Measurements from ENCODE around the gene ATXN1. TPM values are rescaled to one million over a fixed set of nuclear protein-coding genes. Genes with fewer than 3 reads are reported as not detected.

ATXN1 gene
- total RNA-seq, 1 experiment from 2014 or later = 19.7 TPM

DNA sequence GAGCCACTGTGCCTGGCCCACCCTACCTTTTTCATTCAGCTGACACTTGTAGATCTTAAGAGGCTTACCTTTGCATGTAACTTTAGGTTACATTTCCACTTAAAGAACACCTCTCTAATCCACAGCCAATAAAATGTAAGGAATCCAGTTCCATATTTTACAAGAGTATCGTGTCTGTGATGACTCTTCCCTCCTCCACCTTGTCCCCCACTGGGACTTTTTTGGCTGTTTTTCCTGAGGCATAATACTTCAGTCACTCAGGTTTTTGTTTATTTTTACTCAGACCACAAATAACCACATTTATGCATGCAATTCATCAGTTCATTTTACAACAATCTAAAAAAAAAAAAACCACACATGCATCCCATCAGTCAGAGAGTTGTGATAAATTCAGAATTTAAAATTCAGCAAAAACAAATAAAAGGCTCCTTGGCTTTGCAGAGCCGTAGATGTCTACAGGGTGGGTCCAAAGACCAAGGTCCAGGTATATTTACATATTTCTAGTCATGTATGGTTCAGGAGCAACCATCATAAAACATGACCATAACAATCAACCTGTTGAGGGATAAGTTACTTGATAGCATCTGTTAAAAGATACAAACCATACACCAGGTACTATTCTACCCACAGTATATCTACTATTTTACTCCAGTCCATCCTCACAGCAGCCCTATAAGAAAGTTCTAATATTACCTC is 9.9 kb downstream of the ATXN1 start:
- CTCF ChIA-PET = interaction anchor here (0.5 to 1.0 kb wide), 2 partner anchors 10 to 419 kb away, joined by 3 to 5 read pairs; partner anchors contain the start of gene ATXN1
- no peak for DNase-seq
- Mint-ChIP-seq H3K27me3 (ENCODE audit: unreplicated experiment) (no peaks in the 10 kb centered on the region), H3K4me3 (ENCODE audit: low read depth, unreplicated experiment) (no peak overlapping the region), H3K36me3 (ENCODE audit: insufficient read depth, unreplicated experiment) (peaks cover 12% of the 10 kb centered on the region), H3K9me3 (ENCODE audit: low read depth, unreplicated experiment) (no peaks in the 10 kb centered on the region), H3K27ac (ENCODE audit: unreplicated experiment) (no peak overlapping the region), H3K4me1 (ENCODE audit: low read depth, unreplicated experiment) (peaks cover 37% of the 10 kb centered on the region)
- intact Hi-C loops (cut with micrococcal nuclease; ENCODE audit: unreplicated experiment) = no loop called here
- no TSS peak for BruUV-seq (replicated peaks)
- TF ChIP-seq, protein P1, sequence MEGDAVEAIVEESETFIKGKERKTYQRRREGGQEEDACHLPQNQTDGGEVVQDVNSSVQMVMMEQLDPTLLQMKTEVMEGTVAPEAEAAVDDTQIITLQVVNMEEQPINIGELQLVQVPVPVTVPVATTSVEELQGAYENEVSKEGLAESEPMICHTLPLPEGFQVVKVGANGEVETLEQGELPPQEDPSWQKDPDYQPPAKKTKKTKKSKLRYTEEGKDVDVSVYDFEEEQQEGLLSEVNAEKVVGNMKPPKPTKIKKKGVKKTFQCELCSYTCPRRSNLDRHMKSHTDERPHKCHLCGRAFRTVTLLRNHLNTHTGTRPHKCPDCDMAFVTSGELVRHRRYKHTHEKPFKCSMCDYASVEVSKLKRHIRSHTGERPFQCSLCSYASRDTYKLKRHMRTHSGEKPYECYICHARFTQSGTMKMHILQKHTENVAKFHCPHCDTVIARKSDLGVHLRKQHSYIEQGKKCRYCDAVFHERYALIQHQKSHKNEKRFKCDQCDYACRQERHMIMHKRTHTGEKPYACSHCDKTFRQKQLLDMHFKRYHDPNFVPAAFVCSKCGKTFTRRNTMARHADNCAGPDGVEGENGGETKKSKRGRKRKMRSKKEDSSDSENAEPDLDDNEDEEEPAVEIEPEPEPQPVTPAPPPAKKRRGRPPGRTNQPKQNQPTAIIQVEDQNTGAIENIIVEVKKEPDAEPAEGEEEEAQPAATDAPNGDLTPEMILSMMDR (IDR thresholded peaks at IDR 0.05; ENCODE audit: unreplicated experiment) = no peak

DNA sequence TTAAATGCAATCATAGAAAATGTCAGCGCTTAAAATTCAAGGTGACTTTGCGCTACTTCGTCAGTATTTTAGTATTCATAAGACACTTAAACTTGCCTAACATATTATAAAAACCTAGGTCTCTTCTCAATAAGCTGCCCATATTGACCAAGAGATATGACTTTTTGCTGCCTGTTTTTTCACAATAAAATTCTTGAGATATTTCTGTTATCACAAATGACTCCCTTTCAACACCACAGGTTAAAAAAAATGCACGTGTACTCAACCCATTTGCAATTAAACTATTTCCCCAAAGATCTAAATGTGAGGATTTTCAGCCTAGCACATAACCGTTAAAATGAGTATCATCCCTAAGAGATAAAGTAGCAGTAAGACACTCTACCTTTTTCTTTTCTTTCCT is 10.7 kb downstream of the ATXN1 start:
- intact Hi-C loops (cut with micrococcal nuclease; ENCODE audit: unreplicated experiment) = no loop called here
- Mint-ChIP-seq H3K4me1 (ENCODE audit: low read depth, unreplicated experiment) (peaks cover 42% of the 10 kb centered on the region), H3K9me3 (ENCODE audit: low read depth, unreplicated experiment) (no peaks in the 10 kb centered on the region), H3K27me3 (ENCODE audit: unreplicated experiment) (no peaks in the 10 kb centered on the region), H3K36me3 (ENCODE audit: insufficient read depth, unreplicated experiment) (peaks cover 12% of the 10 kb centered on the region), H3K27ac (ENCODE audit: unreplicated experiment) (no peak overlapping the region), H3K4me3 (ENCODE audit: low read depth, unreplicated experiment) (no peak overlapping the region)
- TF ChIP-seq, protein P1 (IDR thresholded peaks at IDR 0.05; ENCODE audit: unreplicated experiment) = no peak
- DNase-seq = no peak
- CTCF ChIA-PET = no interaction called here
- BruUV-seq (replicated peaks) = no TSS peak

DNA sequence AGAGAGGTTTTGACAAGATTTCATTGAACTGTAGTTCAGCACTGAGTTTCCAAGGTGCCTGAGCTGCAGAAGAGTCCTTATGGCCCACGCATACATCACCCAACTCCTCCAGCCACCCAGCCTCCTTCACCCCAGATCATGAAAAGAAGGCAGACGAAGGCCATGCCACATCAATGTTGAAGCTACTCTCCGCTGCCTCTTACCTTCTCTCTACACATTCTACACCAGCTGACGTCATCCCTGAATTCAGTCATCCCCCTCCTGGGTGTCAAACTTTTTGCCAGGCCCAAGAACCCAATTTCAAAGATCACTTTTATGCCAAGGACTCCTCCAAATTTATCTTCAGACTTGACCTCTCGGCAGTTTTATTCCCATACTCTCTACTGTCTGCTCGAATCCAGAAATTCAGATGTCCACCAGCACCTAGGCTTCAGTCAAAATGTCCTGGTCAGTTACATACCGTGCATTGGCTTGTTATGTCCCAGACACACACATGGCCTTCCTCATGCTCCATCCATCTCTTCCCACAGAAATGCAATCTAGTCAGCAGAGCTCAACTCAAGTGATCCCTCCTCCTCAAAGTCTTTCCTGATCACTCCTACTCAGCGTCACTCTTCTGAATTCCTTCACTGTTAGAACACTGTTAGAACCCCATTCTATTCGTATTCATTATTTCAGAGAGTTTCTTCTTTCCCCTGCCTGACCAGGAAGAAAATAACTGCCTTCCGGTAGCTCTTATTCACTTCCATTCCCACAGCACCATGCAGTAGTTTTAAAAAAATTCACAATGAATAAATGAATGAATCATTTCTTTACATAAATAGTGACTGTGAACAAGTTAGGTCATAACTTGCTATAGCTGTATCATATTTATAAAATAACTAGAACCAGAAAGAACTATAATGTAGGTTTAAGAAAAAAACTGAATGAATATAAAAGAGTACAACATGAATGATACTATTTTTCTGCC is 11.5 kb downstream of the ATXN1 start:
- no peaks in the 10 kb centered on the region for H3K9me3 Mint-ChIP-seq (ENCODE audit: low read depth, unreplicated experiment)
- peaks cover 12% of the 10 kb centered on the region for H3K36me3 Mint-ChIP-seq (ENCODE audit: insufficient read depth, unreplicated experiment)
- CTCF ChIA-PET = no interaction called here
- no peak for DNase-seq
- intact Hi-C loops (cut with micrococcal nuclease; ENCODE audit: unreplicated experiment) = no loop called here
- H3K4me3 Mint-ChIP-seq (ENCODE audit: low read depth, unreplicated experiment) = no peak overlapping the region
- TF ChIP-seq, protein P1 (IDR thresholded peaks at IDR 0.05; ENCODE audit: unreplicated experiment) = no peak
- peaks cover 43% of the 10 kb centered on the region for H3K4me1 Mint-ChIP-seq (ENCODE audit: low read depth, unreplicated experiment)
- H3K27ac Mint-ChIP-seq (ENCODE audit: unreplicated experiment) = no peak overlapping the region
- no peaks in the 10 kb centered on the region for H3K27me3 Mint-ChIP-seq (ENCODE audit: unreplicated experiment)
- BruUV-seq (replicated peaks) = no TSS peak

DNA sequence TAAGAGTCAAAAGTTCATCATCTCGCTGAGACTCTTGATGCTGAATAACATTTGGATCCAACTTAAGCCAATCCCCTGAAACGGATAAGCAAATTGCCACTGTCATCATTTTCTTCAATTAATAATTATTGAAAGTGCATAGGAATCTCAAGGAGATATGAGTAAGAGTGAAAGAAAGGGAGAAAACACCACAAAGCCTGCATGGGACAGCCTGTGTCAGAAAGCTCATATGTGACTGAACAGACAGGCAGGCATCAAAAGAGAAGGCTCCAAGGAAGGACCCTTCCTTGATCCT is 13.3 kb downstream of the ATXN1 start:
- CTCF ChIA-PET = interaction anchor here (0.6 to 1.1 kb wide), 4 partner anchors 17 to 226 kb away, joined by 3 to 5 read pairs (median 4); no protein-coding TSS in a partner anchor
- H3K4me3 Mint-ChIP-seq (ENCODE audit: low read depth, unreplicated experiment) = no peak overlapping the region
- peaks cover 12% of the 10 kb centered on the region for H3K36me3 Mint-ChIP-seq (ENCODE audit: insufficient read depth, unreplicated experiment)
- no peak for DNase-seq
- H3K4me1 Mint-ChIP-seq (ENCODE audit: low read depth, unreplicated experiment) = peaks cover 58% of the 10 kb centered on the region
- H3K27me3 Mint-ChIP-seq (ENCODE audit: unreplicated experiment) = no peaks in the 10 kb centered on the region
- no TSS peak for BruUV-seq (replicated peaks)
- H3K27ac Mint-ChIP-seq (ENCODE audit: unreplicated experiment) = peak overlapping the region; percentile 52
- TF ChIP-seq, protein P1 (IDR thresholded peaks at IDR 0.05; ENCODE audit: unreplicated experiment) = no peak
- no peaks in the 10 kb centered on the region for H3K9me3 Mint-ChIP-seq (ENCODE audit: low read depth, unreplicated experiment)
- intact Hi-C loops (cut with micrococcal nuclease; ENCODE audit: unreplicated experiment) = no loop called here

Measured in Calu3 (cell line).